HG02852 (cell line): ENCODE data around the gene GAREM1.
"Not testable (repeated sequence)": the region's sequence is repeated elsewhere in the genome, so short reads cannot be mapped to it uniquely, and the experiment has no call there.

ENCODE experiments used
- ATAC-seq: cut with Tn5 transposase; IDR thresholded peaks from one replicate; pipeline ENCODE4 v1.9.1; 2021; ENCODE audit warnings: mild to moderate bottlenecking, moderate library complexity; ENCODE audit not compliant: unreplicated experiment

Gene GAREM1

DNA sequence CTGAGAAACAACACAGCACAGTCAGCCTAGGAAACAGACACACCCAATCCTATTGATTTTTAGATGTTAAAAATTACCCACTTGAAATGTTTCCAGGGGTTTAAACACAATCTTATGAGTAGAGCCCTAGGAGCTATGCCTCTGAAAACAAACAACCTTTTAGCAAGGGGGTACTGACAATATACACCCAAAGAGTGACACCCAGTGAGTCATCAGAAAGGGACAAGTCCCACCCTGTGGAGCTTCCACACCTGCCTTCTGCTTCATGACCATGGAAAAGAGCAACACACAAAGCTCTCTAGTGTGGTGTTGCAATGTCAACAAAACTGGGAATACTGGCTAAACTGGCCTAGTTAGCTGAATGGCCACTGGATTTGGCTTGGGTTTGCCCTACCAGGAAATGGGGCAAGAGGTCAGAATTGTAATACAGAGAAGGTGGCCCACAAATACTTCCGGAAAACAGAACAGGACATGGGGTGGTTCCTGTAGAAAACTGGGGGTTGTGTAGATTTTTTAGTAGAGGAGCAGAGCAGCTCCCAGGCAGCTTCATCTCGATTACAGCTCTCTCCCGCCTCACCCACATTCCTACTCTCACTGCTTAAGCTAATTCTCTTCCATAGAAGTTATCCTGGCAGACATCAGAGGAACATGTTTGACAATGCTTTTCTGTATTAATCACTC, 98.2 kb downstream of the GAREM1 start:
- ATAC-seq: no peak

DNA sequence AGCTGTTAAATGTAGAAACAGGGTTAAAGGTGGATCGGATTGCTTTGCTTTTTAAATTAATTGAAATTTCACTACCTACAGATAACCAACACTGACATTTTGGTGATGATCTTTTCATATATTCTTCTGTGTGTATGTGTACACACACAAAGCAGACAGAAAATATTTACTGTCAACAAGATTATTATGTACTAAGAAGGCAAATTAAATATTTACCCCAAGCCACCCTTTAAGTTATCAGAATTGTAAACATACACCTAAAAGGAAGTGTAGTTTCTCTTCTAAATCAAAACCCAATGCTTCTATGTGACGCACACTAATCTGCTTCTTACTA, 98.7 kb downstream of the GAREM1 start:
- no peak for ATAC-seq

DNA sequence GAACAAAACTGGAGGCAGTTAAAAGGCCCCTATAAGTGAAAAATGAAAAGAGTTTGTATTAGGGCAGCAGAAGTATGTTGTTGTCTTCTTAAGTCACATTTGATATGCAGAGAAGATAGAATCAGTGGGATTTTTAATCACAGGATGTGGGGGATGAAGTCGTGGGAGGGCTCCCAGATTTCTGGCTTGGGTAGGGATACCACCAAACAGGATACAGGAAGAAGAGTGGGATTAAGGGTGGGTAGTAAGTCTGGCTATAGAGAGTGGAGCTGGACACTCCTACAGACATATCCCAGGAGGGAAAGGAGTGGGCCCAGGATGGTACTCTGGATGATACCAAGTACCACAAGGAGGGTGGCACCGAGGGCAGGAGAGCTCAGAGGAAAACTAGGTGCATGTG, 99.3 kb downstream of the GAREM1 start:
- ATAC-seq: no peak

DNA sequence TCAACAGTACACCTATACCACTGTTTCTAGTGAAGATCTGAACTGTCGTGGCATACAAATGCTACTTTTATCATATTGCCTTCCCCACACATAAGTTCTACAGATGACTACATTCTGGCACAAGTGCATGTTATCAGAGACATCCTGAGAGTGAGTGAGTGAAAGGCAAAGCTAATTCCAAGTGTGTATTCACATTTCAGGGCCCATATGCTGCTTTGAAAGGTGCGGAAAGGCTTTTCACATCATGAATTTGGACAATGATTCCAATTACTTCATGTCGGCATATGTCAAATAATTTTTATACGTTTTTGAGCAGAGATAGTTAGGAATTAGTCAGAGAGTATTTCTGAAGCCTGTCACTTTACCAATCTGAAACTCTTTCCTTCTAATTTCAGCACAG, 101.7 kb downstream of the GAREM1 start:
- no peak for ATAC-seq

DNA sequence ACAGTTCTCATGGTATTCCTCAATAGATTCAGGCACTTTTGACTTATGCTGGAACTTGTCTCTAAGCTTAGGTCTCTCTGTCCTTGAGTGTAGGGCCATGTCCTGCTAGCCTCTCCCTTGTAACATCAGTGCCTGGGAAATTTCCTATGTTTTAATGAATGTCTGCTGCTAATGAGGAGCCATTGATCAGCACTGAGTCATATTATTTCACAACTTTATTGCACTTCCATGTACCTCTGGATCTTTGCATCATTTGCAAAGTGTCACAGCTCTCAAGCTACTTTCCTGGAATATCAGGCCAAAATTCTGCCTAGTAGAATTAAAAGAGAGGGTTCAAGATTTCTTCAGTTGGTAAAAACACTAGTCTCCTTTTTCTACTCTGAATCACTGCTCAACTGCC, 102.5 kb downstream of the GAREM1 start:
- ATAC-seq: no peak

DNA sequence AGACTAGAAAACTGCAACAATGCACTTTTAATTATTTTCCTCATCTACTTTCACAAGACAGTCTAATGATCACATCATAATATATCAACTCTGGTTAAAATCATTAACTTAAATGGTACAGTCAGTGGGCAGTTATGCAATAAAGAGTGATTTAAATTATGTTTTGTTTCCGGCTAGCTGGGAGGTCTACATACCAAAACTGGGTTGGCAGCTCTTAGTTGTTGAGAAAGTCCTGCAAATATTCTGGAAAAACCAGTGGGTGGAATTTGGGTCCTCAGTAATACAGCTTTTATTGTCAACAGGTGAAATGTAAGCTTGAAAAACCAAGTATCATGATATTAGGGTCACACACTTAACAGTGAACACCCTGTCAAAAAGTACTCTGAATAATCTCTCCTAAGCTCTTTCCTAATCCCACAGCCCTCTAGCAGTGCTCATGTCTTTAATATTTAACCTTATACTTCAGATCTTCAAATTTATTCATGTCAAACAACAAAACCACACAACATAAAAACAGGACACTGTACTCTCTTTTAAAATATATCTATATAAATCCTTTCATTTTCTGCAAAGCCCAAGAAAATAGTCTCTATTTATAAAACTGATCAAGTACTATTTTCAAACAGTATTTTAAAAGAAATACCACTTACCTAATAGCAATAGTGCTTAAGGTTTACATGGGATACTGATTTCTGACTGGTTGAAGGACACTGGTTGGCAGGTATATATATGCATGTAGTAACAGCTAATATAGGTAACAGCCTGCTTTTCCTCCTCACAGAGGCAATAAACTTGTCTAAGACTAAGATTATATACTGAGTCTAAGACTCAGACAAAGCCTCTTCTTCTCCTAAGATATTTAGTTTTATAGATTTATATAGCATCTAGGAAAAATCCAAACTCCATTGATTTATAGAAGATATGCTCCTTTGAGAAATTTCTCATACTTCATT, 103.8 kb downstream of the GAREM1 start:
- ATAC-seq: no peak

DNA sequence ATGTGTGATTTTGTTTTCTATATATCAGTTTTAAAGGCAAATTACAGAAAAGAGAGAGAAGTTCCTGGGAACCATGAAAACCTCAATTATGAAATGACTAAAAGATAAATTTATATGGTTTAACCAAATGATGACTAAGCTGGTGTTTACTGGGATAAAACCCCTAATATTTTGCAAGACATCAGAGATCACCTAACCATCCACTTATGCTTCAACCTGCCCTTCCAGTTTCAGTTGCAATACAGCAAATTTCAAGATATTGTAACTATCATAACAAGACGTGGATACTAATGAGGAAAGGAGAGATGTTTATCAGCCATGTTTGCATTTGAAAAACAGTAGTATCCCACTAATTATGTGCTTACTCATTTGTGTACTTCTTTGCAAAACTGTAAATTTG, 108.2 kb downstream of the GAREM1 start:
- no peak for ATAC-seq

DNA sequence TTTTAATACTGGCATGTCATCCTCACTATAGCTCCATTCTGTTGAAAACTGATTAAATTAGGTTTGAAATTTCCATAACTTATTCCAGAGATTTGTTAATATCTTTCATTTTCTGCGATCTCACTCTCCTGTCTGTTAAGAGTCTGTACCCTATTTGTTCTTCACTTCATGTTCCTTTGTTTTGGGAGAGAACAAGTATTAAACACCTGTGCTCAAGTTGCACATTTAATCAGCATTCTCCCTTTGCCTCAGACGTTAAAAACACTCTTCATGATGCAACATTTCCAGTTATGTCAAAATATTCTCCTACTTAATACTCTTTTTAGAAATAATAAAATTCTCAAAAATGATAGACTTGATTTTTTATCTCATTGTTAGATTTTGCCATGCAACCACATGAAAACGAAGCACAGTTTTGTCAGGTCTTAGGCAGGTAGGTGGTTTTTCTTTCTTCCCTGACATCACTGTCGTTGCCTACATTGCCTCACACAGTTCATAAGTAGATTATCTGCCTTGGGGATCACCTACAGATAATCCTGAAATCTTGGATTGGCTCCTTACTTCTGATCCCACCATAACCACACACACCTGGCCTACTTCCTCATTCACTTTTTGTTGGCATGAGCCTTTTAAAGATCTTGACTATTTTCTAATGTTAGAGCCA, 109.9 kb downstream of the GAREM1 start:
- ATAC-seq: no peak

DNA sequence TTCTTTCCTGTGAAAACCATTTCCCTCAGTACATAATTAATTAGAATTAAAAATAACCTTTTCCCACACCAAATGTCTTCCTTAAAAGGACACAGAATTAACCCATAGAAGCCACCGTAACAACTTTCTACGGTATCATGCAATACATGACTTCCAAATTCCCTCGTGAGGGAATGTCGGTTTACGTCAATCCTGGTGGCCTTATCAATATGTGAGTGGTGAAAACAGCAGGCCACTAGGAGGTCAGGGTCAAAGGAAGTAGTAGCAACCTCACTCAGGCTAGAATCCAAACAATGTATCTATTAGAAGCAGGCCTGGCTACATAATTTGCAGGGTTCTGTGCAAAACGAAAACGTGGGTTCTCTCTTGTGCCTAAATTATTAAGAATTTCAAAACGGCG, 112.2 kb downstream of the GAREM1 start:
- no peak for ATAC-seq

DNA sequence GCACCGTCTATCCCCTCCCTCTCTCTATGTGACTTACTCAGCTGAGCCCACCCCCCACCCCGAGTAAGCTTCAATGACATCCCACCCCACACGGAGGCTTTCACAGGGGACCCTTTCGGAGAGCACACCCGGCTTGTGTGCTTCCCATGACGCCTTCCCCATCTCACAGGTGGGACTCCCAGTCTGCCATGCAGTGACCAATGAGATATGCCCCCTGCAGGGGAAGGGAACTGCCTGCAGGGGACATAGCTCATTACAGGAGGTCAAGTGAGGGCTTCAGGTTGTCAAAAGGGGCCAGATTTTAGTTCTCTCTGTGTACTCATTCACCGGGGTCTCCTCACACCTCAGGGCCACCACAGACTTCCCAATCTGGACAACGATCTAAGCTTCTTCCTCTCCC, 112.6 kb downstream of the GAREM1 start:
- no peak for ATAC-seq

DNA sequence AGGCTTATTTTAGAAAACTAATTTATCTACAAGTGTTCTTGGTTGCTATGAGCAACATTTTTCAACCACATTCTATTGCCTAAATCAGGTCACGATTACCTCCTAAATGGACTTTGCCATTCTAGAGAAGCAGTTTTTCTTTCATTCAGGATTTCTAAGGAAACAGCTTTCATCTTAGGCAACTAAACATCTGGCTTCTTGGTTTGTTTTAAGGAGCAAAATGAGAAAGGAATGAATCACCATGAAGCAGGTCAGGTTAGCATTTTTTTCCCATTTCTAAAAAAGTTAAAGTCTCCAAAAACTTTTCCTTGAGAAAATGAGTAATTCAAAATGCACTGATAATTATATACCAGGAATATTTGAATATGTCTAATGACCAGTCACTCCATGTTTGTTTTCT, 114.8 kb downstream of the GAREM1 start:
- ATAC-seq: no peak

DNA sequence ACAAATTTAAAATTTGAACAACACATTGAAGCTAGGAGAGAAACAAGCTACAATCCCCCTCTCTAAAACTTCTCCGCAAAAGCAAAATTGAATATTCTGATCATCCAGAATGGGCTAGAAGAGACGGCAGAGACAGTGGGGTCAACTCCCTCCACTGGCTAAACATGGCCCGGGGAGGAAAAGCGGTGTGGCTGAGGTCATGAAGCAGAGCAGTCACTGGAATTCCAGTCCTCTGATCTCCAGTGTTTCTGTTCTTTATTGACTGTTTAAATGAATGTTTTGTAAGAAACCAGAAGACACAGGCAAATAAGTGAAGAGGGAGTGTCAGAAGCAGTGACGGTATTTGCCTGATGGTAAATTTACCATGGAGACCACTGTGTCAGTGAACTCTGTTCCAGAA, 116.2 kb downstream of the GAREM1 start:
- no peak for ATAC-seq

DNA sequence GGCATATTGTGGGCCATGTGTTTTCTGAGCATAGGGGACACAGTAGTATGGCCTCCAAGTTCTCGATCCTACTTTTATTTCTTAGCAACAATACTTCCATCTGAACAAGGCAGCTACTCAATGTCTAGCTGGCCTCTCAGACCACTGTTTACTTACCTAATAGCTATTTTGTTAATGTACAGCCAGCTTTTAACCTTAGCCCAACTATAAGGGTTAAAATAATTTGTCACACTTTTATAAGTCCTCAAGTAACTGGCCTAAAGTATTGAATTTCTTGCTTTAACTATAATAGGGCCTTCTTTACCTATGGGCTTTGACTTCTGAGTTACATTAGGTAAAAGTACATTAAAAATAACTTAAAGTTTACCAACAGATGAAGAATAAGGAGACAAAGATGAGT, 117.4 kb downstream of the GAREM1 start:
- ATAC-seq: no peak

DNA sequence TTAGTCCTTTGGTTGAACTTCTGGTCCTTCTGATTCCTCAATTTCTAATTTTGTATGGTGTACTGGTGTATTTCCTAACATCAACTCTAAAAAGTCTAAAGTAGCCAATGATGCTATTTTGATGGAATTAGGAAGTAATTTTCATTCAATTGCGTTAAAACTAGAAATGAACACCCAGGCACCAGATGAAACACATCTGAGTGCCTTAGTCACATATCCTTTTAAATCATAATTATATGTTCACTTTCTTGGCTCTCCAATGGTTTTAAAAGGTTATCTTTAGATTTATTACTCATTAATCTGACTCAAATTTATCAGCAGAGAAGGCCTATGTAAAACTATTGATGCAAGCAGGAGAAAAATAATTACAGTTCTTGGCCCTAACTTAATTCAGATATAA, 119.7 kb downstream of the GAREM1 start:
- no peak for ATAC-seq

DNA sequence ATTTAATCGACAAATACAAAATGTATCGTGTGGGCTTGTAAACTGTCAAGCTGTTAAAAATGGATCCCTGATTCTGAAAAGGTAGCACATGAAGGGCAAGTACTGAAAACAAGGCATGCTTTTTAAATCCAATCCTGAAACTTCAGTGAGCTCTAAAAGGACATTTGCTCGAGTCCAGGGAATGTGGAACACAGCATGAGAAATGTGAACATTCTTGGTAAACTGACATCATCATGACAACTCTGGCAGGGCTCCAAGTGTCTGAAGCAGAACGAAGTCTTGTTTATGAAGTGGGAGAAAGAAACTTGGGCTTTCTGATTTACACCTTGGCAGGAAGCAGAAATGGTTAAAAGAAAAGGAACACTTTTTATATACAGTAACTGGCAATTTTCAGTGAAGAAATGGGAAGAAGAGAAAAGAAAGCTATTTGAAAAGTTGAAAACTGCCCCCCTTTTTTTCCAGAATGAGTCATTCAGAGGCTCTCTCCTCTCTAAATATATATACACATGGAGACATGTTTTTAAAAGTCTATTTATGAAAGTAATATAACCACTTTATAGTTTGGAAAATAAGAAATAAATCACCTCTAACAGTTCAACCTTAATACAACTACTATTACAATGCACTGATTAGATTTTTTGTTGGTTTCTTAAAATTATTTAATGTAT, 120.8 kb downstream of the GAREM1 start:
- ATAC-seq: no peak

DNA sequence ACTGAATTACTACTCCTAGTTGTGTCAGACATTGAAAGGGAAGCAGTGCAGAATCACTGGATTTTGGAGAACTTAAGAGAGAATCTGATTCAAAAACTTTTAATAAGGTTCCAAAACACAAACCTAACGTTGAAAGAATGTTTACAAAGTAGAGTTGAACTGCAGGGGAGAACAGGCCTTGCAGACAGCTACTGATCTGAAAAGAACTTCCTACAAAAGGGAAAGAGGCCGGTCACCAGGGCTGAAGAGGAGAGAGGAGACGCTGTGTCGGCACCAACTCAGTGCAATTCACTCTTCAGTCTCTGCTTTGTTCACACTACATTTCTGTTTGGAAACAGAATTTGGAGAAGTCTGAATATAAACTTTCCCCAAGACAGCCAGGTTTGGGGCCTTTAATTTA, 124.0 kb downstream of the GAREM1 start:
- ATAC-seq: no peak

DNA sequence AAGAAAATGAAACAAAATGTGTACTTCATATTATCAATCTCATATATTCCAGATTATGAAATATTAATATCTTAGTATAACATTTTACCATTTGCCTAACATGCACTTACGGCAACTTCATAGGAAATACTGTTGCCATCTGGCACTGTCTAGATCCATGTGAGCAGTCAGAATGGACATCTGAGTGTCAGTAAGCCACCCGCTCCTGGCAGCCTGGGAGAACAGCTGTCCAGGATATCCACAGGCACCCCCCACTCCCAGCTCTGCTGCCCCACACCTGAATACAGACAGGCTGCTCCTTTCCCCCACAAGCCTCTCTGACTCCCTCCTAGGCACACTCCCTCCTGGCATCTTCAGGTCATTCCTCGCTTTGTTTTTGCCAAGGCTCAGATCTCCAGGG, 127.0 kb downstream of the GAREM1 start:
- ATAC-seq: no peak

DNA sequence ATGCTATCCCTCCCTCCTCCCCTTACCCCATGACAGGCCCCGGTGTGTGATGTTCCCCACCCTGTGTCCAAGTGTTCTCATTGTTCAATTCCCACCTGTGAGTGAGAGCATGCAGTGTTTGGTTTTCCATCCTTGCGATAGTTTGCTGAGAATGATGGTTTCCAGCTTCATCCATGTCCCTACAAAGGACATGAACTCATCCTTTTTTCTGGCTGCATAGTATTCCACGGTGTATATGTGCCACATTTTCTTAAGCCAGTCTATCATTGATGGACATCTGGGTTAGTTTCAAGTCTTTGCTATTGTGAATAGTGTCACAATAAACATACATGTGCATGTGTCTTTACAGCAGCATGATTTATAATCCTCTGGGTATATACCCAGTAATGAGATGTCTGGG, 129.6 kb downstream of the GAREM1 start:
- ATAC-seq: not testable (repeated sequence)

DNA sequence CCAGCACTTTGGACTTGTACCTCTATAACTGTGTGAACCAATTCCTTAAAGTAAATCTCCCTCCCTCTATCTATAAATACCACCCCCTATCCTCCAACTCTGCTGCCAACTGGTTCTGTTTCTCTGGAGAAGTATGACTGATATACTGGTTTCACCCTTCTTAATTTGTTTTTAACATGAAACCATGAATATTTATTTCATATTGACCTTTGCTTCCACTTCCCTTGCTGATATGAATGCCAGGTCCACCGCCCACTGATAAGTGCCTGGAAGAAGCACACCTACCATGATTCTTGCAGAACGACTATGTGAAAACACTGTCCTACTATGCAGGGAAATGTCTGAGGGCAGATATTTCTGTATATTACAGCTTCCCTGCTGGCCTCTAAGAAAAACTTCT, 131.6 kb downstream of the GAREM1 start:
- no peak for ATAC-seq

DNA sequence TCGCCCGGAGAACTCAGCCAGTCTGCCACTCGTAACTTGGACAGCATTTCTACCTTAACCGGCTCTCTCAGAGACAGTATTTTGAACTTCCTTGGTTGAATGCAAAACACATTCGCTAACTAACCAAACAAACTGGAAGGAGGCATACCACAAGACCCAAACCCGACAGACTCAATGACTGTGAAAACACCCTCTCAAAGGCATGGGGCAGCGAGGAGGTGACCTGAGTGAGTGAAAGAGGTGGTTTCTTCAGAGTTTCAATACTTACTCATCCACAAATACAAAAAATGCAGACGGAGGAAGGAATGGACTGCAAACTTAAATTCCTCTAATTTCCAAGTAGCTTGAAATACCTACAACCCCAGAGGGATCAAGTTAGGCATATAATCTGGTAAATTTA, 132.9 kb downstream of the GAREM1 start:
- ATAC-seq: no peak

DNA sequence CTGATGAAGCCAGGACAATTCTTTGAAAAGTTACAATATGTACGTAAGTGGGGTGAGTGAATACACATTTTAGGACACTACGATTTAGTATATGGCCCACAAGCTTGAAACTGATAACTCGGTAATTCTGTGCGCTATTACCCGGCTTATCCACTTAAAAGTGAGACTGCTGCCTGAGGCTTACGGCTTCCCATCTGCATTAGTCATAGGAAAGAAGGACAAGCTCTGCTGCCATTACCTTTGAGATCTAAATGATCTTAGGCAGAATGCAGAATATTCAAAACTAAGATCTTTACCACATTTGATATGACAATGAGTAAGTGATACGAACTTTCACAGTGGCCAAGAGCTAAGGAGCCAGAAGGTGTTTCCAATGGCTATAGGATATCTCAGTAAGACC, 133.3 kb downstream of the GAREM1 start:
- no peak for ATAC-seq
